Ramos (cell line): ENCODE results near the gene RYR2.
"Not testable (repeated sequence)": the region's sequence is repeated elsewhere in the genome, so short reads cannot be mapped to it uniquely, and the experiment has no call there.

Experiments used
- in situ Hi-C: fragments of 300-500 bp; cut with MboI; formaldehyde crosslinking; loops from one replicate; pipeline ENCODE4 v1.14.3; 2022; ENCODE audit warnings: low sequenced_read_pairs; ENCODE audit not compliant: unreplicated experiment

Gene RYR2

GRCh38 chr1:237134929-237135328, 92.9 kb downstream of the RYR2 start:
- in situ Hi-C loops: no loop called here

DNA sequence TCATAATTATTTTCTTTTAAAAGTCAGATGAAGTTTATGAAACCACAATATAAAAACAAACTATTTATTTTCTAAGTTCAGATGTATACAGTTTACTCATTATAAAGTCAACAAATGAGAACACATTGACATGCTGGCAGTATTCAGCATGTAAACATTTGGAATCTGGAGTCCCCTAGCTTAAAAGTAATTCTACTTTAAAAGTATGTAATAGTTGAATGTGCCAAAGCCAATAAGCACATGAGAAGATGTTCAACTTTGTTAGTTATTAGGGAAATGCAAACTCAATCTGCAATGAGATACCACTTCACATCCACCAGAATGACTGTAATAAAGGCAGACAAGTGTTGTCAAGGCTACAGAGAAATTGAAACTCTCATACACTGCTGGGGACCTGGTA, 96.6 kb downstream of the RYR2 start:
- in situ Hi-C loops: no loop called here

- in situ Hi-C loops: no loop called here
Observed at GRCh38 chr1:237139732-237140131, 97.7 kb downstream of the RYR2 start.

DNA sequence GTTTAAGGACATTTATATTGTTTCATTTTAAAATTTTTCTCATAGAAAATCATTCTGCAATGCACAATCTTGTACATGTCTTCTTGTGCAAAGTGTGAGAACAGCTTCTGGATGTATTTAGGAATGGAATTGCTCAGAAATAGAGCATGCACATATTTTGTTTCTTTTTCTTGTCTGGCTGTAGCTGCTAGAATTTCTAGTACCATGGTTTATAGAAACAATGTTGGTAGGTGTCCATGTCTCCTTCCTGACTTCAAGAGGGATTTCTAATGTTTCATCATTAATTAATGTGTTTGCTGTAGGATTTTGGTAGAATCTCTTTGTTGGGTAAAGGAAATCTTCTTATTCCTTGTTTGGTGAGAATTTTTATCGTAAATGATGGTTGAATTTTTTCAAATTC, 99.0 kb downstream of the RYR2 start:
- in situ Hi-C loops: no loop called here

DNA sequence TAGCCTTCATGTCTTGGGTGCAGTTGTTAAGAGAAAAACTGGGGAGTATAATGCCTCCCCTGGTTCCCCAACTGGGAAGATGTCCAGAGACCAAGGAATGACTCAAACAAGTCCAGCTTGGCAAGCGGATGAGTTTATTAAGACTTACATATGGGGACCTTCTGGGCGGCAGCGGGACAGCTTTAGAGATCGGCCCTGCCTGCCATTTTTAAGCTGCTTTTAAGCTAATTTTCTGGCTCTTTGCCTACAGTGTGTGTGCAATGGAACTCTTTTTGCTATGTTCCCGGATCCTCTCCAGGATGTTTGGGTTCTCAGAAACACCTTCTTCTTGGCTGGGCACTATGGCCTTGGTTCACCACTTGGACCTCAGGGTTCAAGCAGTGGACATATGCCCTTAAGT, 99.5 kb downstream of the RYR2 start:
- in situ Hi-C loops: no loop called here

GRCh38 chr1:237145379-237146135, 103.6 kb downstream of the RYR2 start:
- in situ Hi-C loops: no loop called here

DNA sequence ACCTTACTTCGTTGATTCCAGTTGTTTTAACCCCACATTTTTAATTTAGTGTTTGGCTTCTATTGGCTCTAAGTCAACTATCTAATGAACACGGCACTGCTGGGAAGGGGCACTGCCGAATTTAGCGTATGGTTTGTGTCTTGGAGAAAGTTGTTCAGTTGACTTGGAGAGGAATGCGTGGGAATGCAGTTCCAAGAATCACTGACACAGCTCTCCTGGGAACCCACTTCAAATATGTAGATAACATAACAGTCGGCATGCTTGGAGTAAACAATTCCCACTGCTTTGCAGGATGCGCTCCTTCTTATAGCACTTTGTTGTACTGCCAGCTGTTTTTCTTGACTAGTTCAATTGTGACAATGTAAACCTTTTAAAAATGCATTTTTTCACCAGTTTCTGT, 104.3 kb downstream of the RYR2 start:
- in situ Hi-C loops: no loop called here

- in situ Hi-C loops: no loop called here
Observed at GRCh38 chr1:237149857-237150256, 107.9 kb downstream of the RYR2 start.

GRCh38 chr1:237151979-237152378, 110.0 kb downstream of the RYR2 start:
- in situ Hi-C loops: not testable (repeated sequence)

DNA sequence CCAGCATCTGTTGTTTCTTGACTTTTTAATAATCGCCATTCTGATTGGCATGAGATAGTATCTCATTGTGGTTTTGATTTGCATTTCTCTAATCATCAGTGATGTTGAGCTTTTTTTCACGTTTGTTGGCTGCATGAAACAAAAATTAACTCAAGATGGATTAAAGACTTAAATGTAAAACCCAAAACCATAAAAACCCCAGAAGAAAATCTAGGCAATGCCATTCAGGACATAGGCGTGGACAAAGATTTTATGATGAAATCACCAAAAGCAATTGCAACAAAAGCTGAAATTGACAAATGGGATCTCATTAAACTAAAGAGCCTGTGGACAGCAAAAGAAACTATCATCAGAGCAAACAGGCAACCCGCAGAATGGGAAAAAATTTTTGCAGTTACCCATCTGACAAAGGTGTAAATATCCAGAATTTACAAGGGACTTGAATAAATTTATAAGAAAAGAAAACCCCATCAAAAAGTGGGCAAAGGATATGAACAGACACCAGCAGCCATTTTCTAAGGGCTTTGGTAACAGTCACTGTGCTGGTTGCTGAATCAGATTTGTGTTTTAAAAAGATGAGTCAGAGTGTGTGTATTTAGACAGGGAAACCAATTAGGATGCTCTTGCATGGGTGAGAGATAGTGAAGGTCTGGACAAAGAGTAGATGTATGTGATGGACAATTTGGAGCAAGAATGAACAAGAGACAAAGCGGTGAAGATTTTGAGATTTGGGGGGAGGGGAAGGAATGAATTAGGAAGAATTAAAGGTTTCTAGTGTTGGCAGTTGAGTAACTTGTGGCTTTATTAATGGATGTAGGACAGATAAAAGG, 110.7 kb downstream of the RYR2 start:
- in situ Hi-C loops: no loop called here

- in situ Hi-C loops: no loop called here
Observed at GRCh38 chr1:237154157-237154556, 112.2 kb downstream of the RYR2 start.

- in situ Hi-C loops: no loop called here
Observed at GRCh38 chr1:237164406-237165352, 122.7 kb downstream of the RYR2 start.

DNA sequence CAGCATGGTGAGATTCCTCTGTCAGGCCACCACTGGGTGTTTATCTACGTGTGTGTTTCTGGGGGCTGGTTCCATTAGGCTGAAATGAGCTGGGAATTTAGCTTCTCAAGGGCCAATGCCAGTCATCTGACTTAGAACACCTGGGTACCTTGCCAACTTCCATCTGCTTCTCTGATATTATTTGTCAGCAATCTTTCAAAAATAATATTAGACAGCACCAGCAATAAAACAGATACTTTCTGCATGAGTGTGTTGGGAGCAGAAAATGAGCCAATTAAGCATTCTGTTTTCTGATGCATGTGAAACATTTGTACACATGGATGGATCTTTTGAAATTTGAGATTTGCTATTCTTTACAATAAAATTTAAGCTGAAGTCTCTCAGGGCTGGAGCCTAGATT, 124.1 kb downstream of the RYR2 start:
- in situ Hi-C loops: no loop called here

DNA sequence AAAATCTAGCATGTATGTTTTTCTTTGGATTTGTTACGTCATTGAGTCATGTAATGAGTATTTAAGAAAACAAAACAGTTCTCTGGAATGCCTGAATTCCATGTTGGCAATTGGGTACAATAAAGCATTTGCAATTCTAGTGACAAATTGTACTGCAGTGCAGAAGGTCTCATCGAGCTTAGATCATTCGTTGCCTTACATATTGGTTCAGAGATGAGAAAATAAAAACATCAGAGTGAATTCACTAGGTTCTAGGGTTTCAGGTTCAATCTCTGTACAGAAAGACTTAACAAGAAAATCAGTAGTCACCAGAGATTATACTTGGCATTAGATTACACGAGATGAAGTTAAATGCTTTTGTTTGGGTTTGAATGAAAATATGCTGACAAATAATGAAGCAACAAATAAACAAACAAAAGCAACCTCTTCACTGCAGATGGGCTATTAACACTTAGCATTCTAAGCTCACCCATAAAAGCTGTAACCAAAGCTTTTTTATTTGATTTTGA, 124.7 kb downstream of the RYR2 start:
- in situ Hi-C loops: no loop called here

DNA sequence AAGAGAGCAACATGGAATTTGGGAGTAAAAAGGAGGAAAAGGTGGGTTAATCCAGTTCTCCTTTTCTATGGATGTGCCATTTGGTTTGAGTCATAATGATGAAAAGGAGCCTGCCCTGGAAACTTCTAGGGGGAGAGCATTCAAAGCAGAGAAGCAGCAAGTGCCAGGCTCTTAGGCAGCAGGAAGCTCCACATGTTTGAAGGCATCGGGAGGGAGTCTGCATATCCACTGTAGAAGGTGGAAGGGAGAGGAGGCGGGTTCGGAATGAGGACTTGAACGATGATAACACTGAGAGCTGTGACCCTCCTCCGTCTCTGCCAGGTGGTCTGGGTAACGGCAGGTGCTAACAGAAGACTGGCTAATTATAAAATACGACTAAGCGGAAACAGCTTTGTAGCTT, 128.2 kb downstream of the RYR2 start:
- in situ Hi-C loops: no loop called here

DNA sequence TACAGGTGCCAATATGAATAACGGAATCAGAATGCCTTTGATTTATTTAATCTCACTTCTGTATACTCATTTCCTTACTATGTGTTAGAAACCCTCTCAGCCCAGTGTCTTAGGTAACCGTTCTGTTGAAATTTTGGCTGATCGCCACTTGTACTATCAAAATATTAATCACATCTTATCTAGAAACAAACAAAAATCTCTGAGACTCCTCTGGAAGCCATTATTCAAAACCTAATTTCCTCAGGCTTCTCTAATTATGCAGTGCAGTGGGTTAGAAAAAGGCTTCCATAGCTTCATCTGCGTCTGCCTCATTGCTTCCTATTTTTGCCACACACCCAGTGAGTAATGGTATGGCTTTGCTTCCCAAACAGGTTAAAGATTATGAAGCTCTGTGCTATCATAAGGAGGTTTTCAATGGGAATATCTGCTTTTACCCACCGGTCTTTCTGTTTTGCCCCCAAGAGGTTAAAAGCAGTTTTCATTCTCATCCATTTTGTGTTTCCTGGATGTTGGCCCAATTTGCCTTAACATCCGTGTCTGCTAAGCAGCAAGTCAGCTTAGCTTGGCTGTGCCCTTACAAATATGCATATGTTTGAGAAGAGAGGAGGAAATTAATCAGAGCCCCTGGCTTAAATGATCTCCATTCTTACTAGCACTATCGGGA, 129.6 kb downstream of the RYR2 start:
- in situ Hi-C loops: no loop called here

DNA sequence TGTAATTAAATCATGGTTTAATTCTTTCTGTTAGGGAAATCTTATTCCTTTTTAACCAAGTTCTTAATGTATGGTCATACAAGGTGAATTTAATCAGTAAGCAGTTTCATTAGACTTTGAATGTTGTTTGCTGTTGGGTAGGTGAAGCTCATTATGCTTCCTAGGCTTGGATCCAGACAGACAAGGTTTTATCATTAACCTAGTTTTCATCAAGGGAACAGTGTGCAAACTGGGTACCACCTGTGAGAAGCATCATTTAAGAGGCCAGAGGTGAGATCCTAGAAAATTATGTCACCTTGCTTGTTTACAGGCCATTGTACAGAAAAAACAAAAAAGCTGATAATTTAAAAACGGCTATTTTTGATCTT, 130.1 kb downstream of the RYR2 start:
- in situ Hi-C loops: no loop called here

- in situ Hi-C loops: no loop called here
Observed at GRCh38 chr1:237179503-237179902, 137.5 kb downstream of the RYR2 start.

GRCh38 chr1:237180256-237180655, 138.3 kb downstream of the RYR2 start:
- in situ Hi-C loops: no loop called here

DNA sequence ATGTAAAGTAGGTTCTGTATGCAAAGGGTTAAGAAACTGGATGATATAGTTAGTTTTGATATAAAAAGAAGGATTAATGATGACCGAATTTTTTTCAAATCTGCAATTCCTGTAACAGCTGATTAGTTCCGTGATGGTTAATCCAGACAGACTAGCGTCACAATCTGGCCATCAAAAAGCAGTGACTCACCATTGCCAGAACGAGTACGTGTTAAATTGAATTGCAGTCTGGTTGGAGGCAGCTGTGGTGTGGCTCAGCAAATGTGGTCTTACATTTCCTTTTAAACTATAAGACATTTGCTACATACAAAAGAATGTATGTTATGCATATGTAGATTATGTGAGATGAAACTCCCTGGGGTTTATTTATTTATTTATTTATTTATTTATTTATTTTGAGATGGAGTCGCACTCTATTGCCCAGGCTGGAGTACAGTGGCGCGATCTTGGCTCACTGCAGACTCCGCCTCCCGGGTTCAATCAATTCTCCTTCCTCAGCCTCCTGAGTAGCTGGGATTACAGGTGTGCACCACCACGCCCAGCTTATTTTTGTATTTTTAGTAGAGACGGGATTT, 139.8 kb downstream of the RYR2 start:
- in situ Hi-C loops: no loop called here
